ENCODE data around the gene AKT1S1. TPM values are rescaled to one million over a fixed set of nuclear protein-coding genes. Genes with fewer than 3 reads are reported as not detected.

The AKT1S1 gene
- total RNA-seq, 4 donors from 2014 or later = 15.4 to 30.6 (median 21.9) TPM

- Histone ChIP-seq H3K9me3 (no peaks in the 10 kb centered on the region), H3K4me1 (peaks cover 12 to 25% (median 17%) of the 10 kb centered on the region in 4 donors), H3K36me3 (peaks cover 54 to 84% (median 79%) of the 10 kb centered on the region in 4 donors), H3K27ac (replicated peaks in 1 of 4) (no peak overlapping the region), H3K27me3 (no peaks in the 10 kb centered on the region), H3K4me3 (no peak overlapping the region)
- intact Hi-C loops (cut with DNase I) = no loop called here
- WGBS = 86% methylated on average over 31 of the region's 31 CpGs
- TF ChIP-seq EP300 (IDR thresholded peaks at IDR 0.05) (no peak), CTCF (IDR thresholded peaks at IDR 0.05) (no peak), POLR2AphosphoS5 (IDR thresholded peaks at IDR 0.05) (no peak), POLR2A (IDR thresholded peaks at IDR 0.05; ENCODE audit: low read depth) (no peak)
- DNase-seq (ENCODE audit: extremely low spot score) = no peak
Observed at GRCh38 chr19:49881672-49882394, 4.7 kb upstream of the AKT1S1 start.

DNA sequence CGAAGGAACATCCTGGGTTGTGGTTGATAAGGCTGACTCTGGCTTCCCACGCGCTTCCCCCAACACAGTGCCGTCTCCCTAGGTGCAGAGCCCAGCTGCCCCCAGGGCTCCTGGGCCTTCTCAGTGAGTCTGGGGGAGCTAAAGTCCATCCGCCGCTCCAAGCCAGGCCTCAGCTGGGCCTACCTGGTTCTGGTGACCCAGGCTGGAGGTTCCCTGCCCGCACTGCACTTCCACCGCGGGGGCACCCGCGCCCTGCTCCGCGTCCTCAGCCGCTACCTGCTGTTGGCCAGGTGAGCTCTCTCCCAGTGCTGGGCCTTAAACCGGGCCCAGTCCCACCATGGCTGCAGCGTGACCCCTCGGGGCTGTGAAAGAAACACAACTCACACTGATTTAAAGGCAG, 4.0 kb upstream of the AKT1S1 start:
- intact Hi-C loops (cut with DNase I) = no loop called here
- H3K36me3 ChIP-seq = peaks cover 54 to 77% (median 76%) of the 10 kb centered on the region in 4 donors
- no peak overlapping the region for H3K4me3 ChIP-seq
- H3K4me1 ChIP-seq = peaks cover 12 to 25% (median 17%) of the 10 kb centered on the region in 4 donors
- no peak for TF ChIP-seq POLR2AphosphoS5 (IDR thresholded peaks at IDR 0.05)
- no peak for TF ChIP-seq POLR2A (IDR thresholded peaks at IDR 0.05; ENCODE audit: low read depth)
- no peak for TF ChIP-seq EP300 (IDR thresholded peaks at IDR 0.05)
- no peak for TF ChIP-seq CTCF (IDR thresholded peaks at IDR 0.05)
- no peak for DNase-seq (ENCODE audit: extremely low spot score)
- no peaks in the 10 kb centered on the region for H3K9me3 ChIP-seq
- 83% methylated on average over 14 of the region's 17 CpGs for WGBS
- H3K27ac ChIP-seq (replicated peaks in 1 of 4) = no peak overlapping the region
- no peaks in the 10 kb centered on the region for H3K27me3 ChIP-seq

GRCh38 chr19:49880162-49880869, 3.2 kb upstream of the AKT1S1 start:
- no peaks in the 10 kb centered on the region for H3K27me3 ChIP-seq
- H3K9me3 ChIP-seq = no peaks in the 10 kb centered on the region
- WGBS = 85% methylated on average over 8 of the region's 10 CpGs
- TF ChIP-seq CTCF (IDR thresholded peaks at IDR 0.05) (no peak), POLR2A (IDR thresholded peaks at IDR 0.05; ENCODE audit: low read depth) (no peak), POLR2AphosphoS5 (IDR thresholded peaks at IDR 0.05) (no peak), EP300 (IDR thresholded peaks at IDR 0.05) (no peak)
- no peak overlapping the region for H3K4me3 ChIP-seq
- intact Hi-C loops (cut with DNase I) = no loop called here
- peaks cover 54 to 69% (median 68%) of the 10 kb centered on the region in 4 donors for H3K36me3 ChIP-seq
- DNase-seq (ENCODE audit: extremely low spot score) = no peak
- peaks cover 17 to 32% (median 23%) of the 10 kb centered on the region in 4 donors for H3K4me1 ChIP-seq
- H3K27ac ChIP-seq (replicated peaks in 1 of 4) = no peak overlapping the region

DNA sequence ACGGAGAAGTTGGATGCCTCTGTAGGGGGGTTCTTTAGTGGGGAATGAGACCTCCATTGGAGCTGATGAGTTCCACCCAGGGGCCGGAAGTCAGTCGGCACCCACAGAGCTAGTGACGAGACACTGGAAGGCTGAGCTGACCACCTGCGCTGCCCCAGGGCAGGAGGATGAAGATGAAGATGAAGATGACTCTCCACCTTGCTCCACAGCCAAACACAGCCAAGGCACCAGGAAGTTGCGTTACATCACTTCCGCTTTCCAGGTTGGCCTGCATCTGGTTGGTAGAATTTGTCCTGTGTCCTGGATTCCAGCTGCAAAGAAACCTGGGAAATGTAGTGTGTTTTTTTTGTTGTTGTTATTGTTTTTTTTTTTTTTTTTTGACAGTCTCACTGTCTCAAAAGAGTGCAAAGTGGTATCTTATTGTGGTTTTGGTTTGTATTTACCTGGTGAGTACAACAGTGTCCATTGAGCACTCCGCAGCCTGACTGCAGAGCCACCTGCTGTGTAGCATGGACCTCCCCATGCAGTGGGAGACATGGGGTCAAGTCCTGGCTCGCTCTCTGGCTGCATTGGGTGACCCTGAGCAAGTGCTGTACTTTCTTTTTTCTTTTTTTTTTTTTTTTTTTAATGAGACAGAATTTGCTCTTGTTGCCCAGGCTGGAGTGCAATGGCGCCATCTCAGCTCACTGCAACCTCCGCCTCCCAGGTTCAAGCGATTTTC, 2.2 kb upstream of the AKT1S1 start:
- H3K4me3 ChIP-seq = no peak overlapping the region
- no peaks in the 10 kb centered on the region for H3K9me3 ChIP-seq
- no peak for DNase-seq (ENCODE audit: extremely low spot score)
- 94% methylated on average over 12 of the region's 12 CpGs for WGBS
- H3K4me1 ChIP-seq = peaks cover 26 to 41% (median 33%) of the 10 kb centered on the region in 4 donors
- H3K27me3 ChIP-seq = no peaks in the 10 kb centered on the region
- H3K36me3 ChIP-seq = peaks cover 45 to 63% (median 59%) of the 10 kb centered on the region in 4 donors
- intact Hi-C loops (cut with DNase I) = loop anchor here (5.0 kb wide), 1 partner anchor 67 kb away; the partner anchor contains the start of gene FUZ
- no peak overlapping the region for H3K27ac ChIP-seq (replicated peaks in 1 of 4)
- TF ChIP-seq POLR2AphosphoS5 (IDR thresholded peaks at IDR 0.05) (no peak), CTCF (IDR thresholded peaks at IDR 0.05) (no peak), POLR2A (IDR thresholded peaks at IDR 0.05; ENCODE audit: low read depth) (no peak), EP300 (IDR thresholded peaks at IDR 0.05) (no peak)

All from esophagus muscularis mucosa (tissue), 4 donors.